DOHH2 (cell line): ENCODE results near the gene RAET1E.
A peak's percentile ranks its signal among the peaks of the same experiment; 100 is the strongest.
"Not testable (repeated sequence)": the region's sequence is repeated elsewhere in the genome, so short reads cannot be mapped to it uniquely, and the experiment has no call there.

Source experiments
- H3F3A ChIP-seq: fragments of 200-600 bp; sonication (generic), shearing (Covaris generic); 2 replicates; pipeline ENCODE4 v1.6.0; 2016; ENCODE audit warnings: antibody characterized with exemption, mild to moderate bottlenecking; ENCODE audit not compliant: control insufficient read depth, insufficient read depth
- H3K27ac ChIP-seq: fragments of 200-600 bp; sonication (generic); 2 replicates; pipeline ENCODE4 v1.5.1; 2014; ENCODE audit warnings: low read depth, mild to moderate bottlenecking, low read length, moderate library complexity
- H3K27me3 ChIP-seq: fragments of 200-600 bp; sonication (generic); 2 replicates; pipeline ENCODE4 v1.6.1; 2014; ENCODE audit warnings: mild to moderate bottlenecking, low read length, mixed read lengths; ENCODE audit not compliant: control insufficient read depth
- H3K36me3 ChIP-seq: fragments of 200-600 bp; sonication (generic); 2 replicates; pipeline ENCODE4 v1.6.1; 2014; ENCODE audit warnings: mild to moderate bottlenecking, low read length, moderate library complexity, mixed read lengths; ENCODE audit not compliant: control insufficient read depth
- H3K4me1 ChIP-seq: fragments of 200-600 bp; sonication (generic); 2 replicates; pipeline ENCODE4 v1.6.1; 2014; ENCODE audit warnings: mild to moderate bottlenecking, low read length, mixed read lengths; ENCODE audit not compliant: control insufficient read depth
- H3K4me2 ChIP-seq: fragments of 200-600 bp; sonication (generic); 2 replicates; pipeline ENCODE4 v1.6.0; 2014; ENCODE audit warnings: mild to moderate bottlenecking, low read length, moderate library complexity
- H3K4me3 ChIP-seq: fragments of 200-600 bp; sonication (generic); 2 replicates; pipeline ENCODE4 v1.5.1; 2014; ENCODE audit warnings: mild to moderate bottlenecking, low read length, mixed read lengths
- H3K79me2 ChIP-seq: fragments of 200-600 bp; sonication (generic); 2 replicates; pipeline ENCODE4 v1.6.1; 2014; ENCODE audit warnings: mild to moderate bottlenecking, low read length, mixed read lengths; ENCODE audit not compliant: control insufficient read depth
- H3K9me2 ChIP-seq: fragments of 200-600 bp; sonication (generic); replicated peaks from 2 replicates; pipeline ENCODE4 v1.6.1; 2014; ENCODE audit warnings: mild to moderate bottlenecking, low read length, mixed read lengths; ENCODE audit not compliant: control insufficient read depth
- H3K9me3 ChIP-seq: fragments of 200-600 bp; sonication (generic); 2 replicates; pipeline ENCODE4 v1.6.1; 2014; ENCODE audit warnings: antibody characterized with exemption, low read length, mixed read lengths; ENCODE audit not compliant: control insufficient read depth, insufficient read depth
- H4K20me1 ChIP-seq: fragments of 200-600 bp; sonication (generic); 2 replicates; pipeline ENCODE4 v1.6.0; 2014; ENCODE audit warnings: low read depth, mild to moderate bottlenecking, antibody characterized with exemption, low read length, moderate library complexity; ENCODE audit not compliant: control insufficient read depth, insufficient read depth
- EZH2phosphoT487 ChIP-seq: fragments of 200-600 bp; sonication (generic); IDR thresholded peaks from 2 replicates; pipeline ENCODE4 v1.6.1; 2017; ENCODE audit warnings: borderline replicate concordance, mild to moderate bottlenecking, antibody characterized with exemption, low read length, moderate library complexity, mixed read lengths
- TF ChIP-seq, protein P1 (sequence below): fragments of 200-600 bp; sonication (generic); IDR thresholded peaks from one replicate; pipeline ENCODE4 v1.5.1; 2014; ENCODE audit warnings: antibody characterized with exemption, mild to moderate bottlenecking, low read depth, low read length; ENCODE audit not compliant: poor library complexity, severe bottlenecking

The RAET1E gene

DNA sequence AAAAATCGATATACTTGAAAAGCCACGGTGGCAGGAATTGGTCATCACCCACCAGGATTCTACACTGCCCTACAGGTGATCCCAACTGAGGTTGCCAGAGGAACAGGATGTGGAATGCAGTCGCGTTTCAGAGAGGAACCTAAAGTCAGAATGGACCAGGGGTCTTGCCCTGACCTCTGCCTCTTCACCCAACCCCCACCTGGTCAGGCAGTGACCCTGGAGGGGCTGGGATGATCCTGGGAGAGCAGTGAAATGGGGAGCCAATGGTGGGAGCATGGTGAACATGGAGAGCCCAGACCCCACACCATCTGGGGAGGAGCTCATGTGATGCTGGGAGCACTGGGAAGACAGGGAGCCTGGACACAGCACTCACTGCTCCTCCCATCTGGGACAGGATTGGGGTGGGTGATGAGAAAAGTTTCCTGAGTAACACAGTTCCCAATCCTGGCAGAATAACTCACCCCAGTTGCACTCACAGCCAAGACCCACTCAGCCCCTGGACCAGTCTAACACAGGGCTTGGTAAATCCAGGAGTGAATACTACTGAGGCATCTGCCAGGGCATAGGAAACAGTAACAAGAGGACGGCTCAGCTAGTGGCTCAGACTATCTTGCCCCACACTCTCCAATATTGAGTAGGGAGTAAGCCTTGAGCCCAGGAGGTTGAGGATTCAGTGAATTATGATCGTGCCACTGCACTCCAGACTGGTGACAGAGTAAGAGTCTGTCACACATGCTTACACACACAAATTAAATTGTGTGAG is 42.2 kb upstream of the RAET1E start:
- H3K4me1 ChIP-seq = peaks cover 17% of the 10 kb centered on the region
- H3K9me3 ChIP-seq = no peaks in the 10 kb centered on the region
- no peaks in the 10 kb centered on the region for H3K36me3 ChIP-seq
- H3K27me3 ChIP-seq = peaks cover 61% of the 10 kb centered on the region
- no peak for TF ChIP-seq EZH2phosphoT487
- TF ChIP-seq, protein P1, sequence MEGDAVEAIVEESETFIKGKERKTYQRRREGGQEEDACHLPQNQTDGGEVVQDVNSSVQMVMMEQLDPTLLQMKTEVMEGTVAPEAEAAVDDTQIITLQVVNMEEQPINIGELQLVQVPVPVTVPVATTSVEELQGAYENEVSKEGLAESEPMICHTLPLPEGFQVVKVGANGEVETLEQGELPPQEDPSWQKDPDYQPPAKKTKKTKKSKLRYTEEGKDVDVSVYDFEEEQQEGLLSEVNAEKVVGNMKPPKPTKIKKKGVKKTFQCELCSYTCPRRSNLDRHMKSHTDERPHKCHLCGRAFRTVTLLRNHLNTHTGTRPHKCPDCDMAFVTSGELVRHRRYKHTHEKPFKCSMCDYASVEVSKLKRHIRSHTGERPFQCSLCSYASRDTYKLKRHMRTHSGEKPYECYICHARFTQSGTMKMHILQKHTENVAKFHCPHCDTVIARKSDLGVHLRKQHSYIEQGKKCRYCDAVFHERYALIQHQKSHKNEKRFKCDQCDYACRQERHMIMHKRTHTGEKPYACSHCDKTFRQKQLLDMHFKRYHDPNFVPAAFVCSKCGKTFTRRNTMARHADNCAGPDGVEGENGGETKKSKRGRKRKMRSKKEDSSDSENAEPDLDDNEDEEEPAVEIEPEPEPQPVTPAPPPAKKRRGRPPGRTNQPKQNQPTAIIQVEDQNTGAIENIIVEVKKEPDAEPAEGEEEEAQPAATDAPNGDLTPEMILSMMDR = no peak
- no peak overlapping the region for H3K27ac ChIP-seq
- no peak overlapping the region for H3K4me2 ChIP-seq
- H3K9me2 ChIP-seq = no peaks in the 10 kb centered on the region
- H3F3A ChIP-seq = no peaks in the 10 kb centered on the region
- no peaks in the 10 kb centered on the region for H3K79me2 ChIP-seq
- H4K20me1 ChIP-seq = no peaks in the 10 kb centered on the region
- H3K4me3 ChIP-seq = no peak overlapping the region

DNA sequence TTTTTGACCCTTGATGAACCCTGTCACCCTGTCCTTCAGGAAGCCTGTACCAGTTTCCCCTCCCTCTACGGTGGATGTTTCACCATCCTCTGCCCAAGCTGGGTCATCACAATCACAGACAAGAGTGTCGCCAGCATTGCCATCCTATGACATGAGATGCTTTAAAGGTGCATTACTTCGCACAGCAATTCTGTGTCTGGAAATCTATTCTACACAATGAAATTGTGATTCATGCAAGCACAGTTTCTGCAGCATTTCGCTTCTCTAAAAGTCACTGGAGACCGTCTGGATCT is 41.4 kb upstream of the RAET1E start:
- Histone ChIP-seq H3K27me3 (peaks cover 69% of the 10 kb centered on the region), H3K4me1 (peaks cover 20% of the 10 kb centered on the region), H3F3A (no peaks in the 10 kb centered on the region), H3K79me2 (no peaks in the 10 kb centered on the region), H3K4me3 (no peak overlapping the region), H3K4me2 (peak overlapping the region; percentile 63; the same call in 1 of the 2 replicates), H3K36me3 (no peaks in the 10 kb centered on the region), H3K9me2 (no peaks in the 10 kb centered on the region), H3K27ac (no peak overlapping the region), H3K9me3 (no peaks in the 10 kb centered on the region), H4K20me1 (no peaks in the 10 kb centered on the region)
- TF ChIP-seq, protein P1 = no peak
- TF ChIP-seq EZH2phosphoT487 = no peak

- H3K27ac ChIP-seq = no peak overlapping the region
- H3K27me3 ChIP-seq = peaks cover 69% of the 10 kb centered on the region
- peak overlapping the region; percentile 56 for H3K4me3 ChIP-seq
- H3K79me2 ChIP-seq = no peaks in the 10 kb centered on the region
- peak overlapping the region; percentile 63 for H3K4me2 ChIP-seq
- peaks cover 21% of the 10 kb centered on the region for H3K4me1 ChIP-seq
- H4K20me1 ChIP-seq = no peaks in the 10 kb centered on the region
- no peaks in the 10 kb centered on the region for H3F3A ChIP-seq
- no peaks in the 10 kb centered on the region for H3K36me3 ChIP-seq
- no peaks in the 10 kb centered on the region for H3K9me3 ChIP-seq
- TF ChIP-seq, protein P1 = no peak
- TF ChIP-seq EZH2phosphoT487 = peak; percentile 77
- no peaks in the 10 kb centered on the region for H3K9me2 ChIP-seq
Observed at GRCh38 chr6:149938571-149939355, 40.9 kb upstream of the RAET1E start.

GRCh38 chr6:149938013-149938570 is 40.2 kb upstream of the RAET1E start:
- peaks cover 21% of the 10 kb centered on the region for H3K4me1 ChIP-seq
- H3K79me2 ChIP-seq, H4K20me1 ChIP-seq, H3F3A ChIP-seq, H3K9me2 ChIP-seq, H3K9me3 ChIP-seq, H3K27ac ChIP-seq, H3K36me3 ChIP-seq: not testable (repeated sequence)
- H3K27me3 ChIP-seq = peaks cover 71% of the 10 kb centered on the region
- H3K4me2 ChIP-seq = peak overlapping the region; percentile 63
- H3K4me3 ChIP-seq = peak overlapping the region; percentile 56
